ENCODE results near the gene PNN.
A peak's percentile ranks its signal among the peaks of the same experiment; 100 is the strongest.
"Not testable (repeated sequence)": the region's sequence is repeated elsewhere in the genome, so short reads cannot be mapped to it uniquely, and the experiment has no call there.

Gene PNN

DNA sequence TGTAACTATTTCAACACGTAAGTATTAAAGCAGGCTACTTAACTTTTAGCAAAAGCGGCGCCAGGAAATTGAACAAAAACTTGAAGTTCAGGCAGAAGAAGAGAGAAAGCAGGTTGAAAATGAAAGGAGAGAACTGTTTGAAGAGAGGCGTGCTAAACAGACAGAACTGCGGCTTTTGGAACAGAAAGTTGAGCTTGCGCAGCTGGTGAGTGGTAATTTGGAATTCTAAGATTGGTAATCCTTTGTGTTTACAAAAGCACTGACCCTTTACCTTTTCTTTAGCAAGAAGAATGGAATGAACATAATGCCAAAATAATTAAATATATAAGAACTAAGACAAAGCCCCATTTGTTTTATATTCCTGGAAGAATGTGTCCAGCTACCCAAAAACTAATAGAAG is 4.0 kb downstream of the PNN start:
- DNase-seq (ENCODE audit: low read depth) = no peak
- TF ChIP-seq MYC (IDR thresholded peaks at IDR 0.05; ENCODE audit: low read depth, low read length) (no peak), POLR2A (IDR thresholded peaks at IDR 0.05; ENCODE audit: extremely low read depth, insufficient read length) (no peak)
- TF ChIP-seq, protein P1, sequence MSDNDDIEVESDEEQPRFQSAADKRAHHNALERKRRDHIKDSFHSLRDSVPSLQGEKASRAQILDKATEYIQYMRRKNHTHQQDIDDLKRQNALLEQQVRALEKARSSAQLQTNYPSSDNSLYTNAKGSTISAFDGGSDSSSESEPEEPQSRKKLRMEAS (IDR thresholded peaks at IDR 0.05; ENCODE audit: low read depth, low read length) = no peak
- TF ChIP-seq, protein P2, sequence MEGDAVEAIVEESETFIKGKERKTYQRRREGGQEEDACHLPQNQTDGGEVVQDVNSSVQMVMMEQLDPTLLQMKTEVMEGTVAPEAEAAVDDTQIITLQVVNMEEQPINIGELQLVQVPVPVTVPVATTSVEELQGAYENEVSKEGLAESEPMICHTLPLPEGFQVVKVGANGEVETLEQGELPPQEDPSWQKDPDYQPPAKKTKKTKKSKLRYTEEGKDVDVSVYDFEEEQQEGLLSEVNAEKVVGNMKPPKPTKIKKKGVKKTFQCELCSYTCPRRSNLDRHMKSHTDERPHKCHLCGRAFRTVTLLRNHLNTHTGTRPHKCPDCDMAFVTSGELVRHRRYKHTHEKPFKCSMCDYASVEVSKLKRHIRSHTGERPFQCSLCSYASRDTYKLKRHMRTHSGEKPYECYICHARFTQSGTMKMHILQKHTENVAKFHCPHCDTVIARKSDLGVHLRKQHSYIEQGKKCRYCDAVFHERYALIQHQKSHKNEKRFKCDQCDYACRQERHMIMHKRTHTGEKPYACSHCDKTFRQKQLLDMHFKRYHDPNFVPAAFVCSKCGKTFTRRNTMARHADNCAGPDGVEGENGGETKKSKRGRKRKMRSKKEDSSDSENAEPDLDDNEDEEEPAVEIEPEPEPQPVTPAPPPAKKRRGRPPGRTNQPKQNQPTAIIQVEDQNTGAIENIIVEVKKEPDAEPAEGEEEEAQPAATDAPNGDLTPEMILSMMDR (IDR thresholded peaks at IDR 0.05; ENCODE audit: low read depth, low read length) = no peak
- no peak overlapping the region for H3K4me3 ChIP-seq (ENCODE audit: low read depth, low read length)

DNA sequence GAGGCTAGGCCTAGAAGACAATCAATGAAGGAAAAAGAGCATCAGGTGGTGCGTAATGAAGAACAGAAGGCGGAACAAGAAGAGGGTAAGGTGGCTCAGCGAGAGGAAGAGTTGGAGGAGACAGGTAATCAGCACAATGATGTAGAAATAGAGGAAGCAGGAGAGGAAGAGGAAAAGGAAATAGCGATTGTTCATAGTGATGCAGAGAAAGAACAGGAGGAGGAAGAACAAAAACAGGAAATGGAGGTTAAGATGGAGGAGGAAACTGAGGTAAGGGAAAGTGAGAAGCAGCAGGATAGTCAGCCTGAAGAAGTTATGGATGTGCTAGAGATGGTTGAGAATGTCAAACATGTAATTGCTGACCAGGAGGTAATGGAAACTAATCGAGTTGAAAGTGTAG is 5.5 kb downstream of the PNN start:
- TF ChIP-seq, protein P1 (IDR thresholded peaks at IDR 0.05; ENCODE audit: low read depth, low read length) = no peak
- TF ChIP-seq POLR2A (IDR thresholded peaks at IDR 0.05; ENCODE audit: extremely low read depth, insufficient read length) = no peak
- TF ChIP-seq MYC (IDR thresholded peaks at IDR 0.05; ENCODE audit: low read depth, low read length) = no peak
- TF ChIP-seq, protein P2 (IDR thresholded peaks at IDR 0.05; ENCODE audit: low read depth, low read length) = no peak
- DNase-seq (ENCODE audit: low read depth) = no peak
- no peak overlapping the region for H3K4me3 ChIP-seq (ENCODE audit: low read depth, low read length)

DNA sequence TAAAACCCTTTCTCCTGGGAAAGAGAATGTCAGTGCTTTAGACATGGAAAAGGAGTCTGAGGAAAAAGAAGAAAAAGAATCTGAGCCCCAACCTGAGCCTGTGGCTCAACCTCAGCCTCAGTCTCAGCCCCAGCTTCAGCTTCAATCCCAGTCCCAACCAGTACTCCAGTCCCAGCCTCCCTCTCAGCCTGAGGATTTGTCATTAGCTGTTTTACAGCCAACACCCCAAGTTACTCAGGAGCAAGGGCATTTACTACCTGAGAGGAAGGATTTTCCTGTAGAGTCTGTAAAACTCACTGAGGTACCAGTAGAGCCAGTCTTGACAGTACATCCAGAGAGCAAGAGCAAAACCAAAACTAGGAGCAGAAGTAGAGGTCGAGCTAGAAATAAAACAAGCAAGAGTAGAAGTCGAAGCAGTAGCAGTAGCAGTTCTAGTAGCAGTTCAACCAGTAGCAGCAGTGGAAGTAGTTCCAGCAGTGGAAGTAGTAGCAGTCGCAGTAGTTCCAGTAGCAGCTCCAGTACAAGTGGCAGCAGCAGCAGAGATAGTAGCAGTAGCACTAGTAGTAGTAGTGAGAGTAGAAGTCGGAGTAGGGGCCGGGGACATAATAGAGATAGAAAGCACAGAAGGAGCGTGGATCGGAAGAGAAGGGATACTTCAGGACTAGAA is 6.1 kb downstream of the PNN start:
- no peak overlapping the region for H3K4me3 ChIP-seq (ENCODE audit: low read depth, low read length)
- DNase-seq (ENCODE audit: low read depth) = no peak
- TF ChIP-seq, protein P2 (IDR thresholded peaks at IDR 0.05; ENCODE audit: low read depth, low read length) = no peak
- TF ChIP-seq, protein P1 (IDR thresholded peaks at IDR 0.05; ENCODE audit: low read depth, low read length) = no peak
- TF ChIP-seq POLR2A (IDR thresholded peaks at IDR 0.05; ENCODE audit: extremely low read depth, insufficient read length) (peak; percentile 20), MYC (IDR thresholded peaks at IDR 0.05; ENCODE audit: low read depth, low read length) (no peak)

DNA sequence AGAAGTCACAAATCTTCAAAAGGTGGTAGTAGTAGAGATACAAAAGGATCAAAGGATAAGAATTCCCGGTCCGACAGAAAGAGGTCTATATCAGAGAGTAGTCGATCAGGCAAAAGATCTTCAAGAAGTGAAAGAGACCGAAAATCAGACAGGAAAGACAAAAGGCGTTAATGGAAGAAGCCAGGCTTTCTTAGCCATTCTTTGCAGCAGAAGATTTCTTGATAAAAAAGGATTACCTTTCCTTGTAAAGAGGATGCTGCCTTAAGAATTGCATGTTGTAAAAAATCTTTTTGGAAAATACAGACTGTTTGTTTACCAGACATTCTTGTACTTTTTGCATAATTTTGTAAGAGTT is 6.6 kb downstream of the PNN start:
- TF ChIP-seq, protein P1 (IDR thresholded peaks at IDR 0.05; ENCODE audit: low read depth, low read length) = no peak
- TF ChIP-seq, protein P2 (IDR thresholded peaks at IDR 0.05; ENCODE audit: low read depth, low read length) = no peak
- TF ChIP-seq POLR2A (IDR thresholded peaks at IDR 0.05; ENCODE audit: extremely low read depth, insufficient read length) = no peak
- no peak for TF ChIP-seq MYC (IDR thresholded peaks at IDR 0.05; ENCODE audit: low read depth, low read length)
- no peak for DNase-seq (ENCODE audit: low read depth)
- no peak overlapping the region for H3K4me3 ChIP-seq (ENCODE audit: low read depth, low read length)

DNA sequence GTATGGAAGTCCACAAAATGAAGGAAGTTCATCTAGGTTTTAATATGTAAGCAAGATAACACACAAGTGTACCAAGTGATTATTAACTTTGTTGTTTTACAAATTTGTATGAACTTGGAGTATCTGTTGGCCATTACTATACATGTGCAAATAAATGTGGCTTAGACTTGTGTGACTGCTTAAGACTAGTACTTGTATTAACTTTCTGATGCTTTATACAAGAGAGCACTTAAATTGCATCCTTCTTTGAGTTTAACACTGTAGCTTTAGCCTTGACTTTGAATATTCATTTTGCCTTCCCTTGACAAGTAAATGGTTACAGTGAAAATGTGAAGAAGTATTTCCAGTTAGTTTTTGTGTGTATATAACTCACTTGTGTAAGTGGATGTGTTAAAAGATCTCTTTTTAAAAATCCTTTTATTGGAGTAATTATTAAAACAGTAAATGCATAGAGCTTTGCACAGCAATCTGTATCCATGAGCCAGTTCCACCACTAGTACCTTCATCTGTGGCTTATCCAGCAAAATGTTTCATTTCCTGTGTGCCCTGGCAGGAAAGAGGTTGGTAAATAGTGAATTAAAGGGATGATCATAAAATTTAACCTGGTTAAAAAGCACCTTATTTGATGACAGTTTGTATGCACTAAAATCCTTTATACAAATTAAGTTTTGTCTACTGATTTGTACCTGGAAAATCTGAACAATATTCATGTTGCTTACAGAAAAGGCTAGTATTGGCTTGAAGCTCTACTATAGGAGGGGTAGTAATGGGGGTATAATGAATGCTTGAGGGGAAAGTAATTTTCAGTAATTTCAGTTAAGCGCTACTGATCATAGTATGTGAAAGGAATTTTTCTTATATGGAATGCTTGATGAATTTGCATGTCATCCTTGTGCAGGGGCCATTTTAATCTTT is 8.0 kb downstream of the PNN start:
- H3K4me3 ChIP-seq (ENCODE audit: low read depth, low read length) = no peak overlapping the region
- DNase-seq (ENCODE audit: low read depth) = no peak
- TF ChIP-seq, protein P2 (IDR thresholded peaks at IDR 0.05; ENCODE audit: low read depth, low read length) = no peak
- TF ChIP-seq, protein P1 (IDR thresholded peaks at IDR 0.05; ENCODE audit: low read depth, low read length) = no peak
- TF ChIP-seq POLR2A (IDR thresholded peaks at IDR 0.05; ENCODE audit: extremely low read depth, insufficient read length) (no peak), MYC (IDR thresholded peaks at IDR 0.05; ENCODE audit: low read depth, low read length) (no peak)

DNA sequence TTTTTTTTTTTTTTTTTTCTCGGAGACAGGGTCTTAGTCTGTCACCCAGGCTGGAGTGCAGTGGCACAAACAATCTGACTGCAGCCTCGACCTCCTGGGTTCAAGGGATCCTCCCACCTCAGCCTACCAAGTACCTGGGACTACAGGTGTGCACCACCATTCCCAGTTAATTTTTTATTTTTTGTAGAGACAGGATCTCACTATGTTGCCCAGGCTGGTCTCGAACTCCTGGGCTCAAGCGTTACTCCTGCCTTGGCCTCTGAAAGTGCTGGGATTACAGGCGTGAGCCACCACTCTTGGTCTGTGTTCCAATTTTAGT is 8.6 kb downstream of the PNN start:
- not testable (repeated sequence) for H3K4me3 ChIP-seq (ENCODE audit: low read depth, low read length); DNase-seq (ENCODE audit: low read depth)
